Amniotic epithelial cell (primary cell): ENCODE measurements around the gene PPM1F.
"Not testable (repeated sequence)": the region's sequence is repeated elsewhere in the genome, so short reads cannot be mapped to it uniquely, and the experiment has no call there.

Source experiments
- DNase-seq: peaks from one replicate; pipeline ENCODE4 v3.0.0-alpha.2; 2010; ENCODE audit warnings: low read depth

Gene PPM1F

GRCh38 chr22:21940521-21940920 is 12.1 kb downstream of the PPM1F start:
- DNase-seq: no peak

GRCh38 chr22:21939935-21940334 is 12.7 kb downstream of the PPM1F start:
- DNase-seq: not testable (repeated sequence)

- DNase-seq: no peak
Observed at GRCh38 chr22:21939461-21939913, 13.2 kb downstream of the PPM1F start.

DNA sequence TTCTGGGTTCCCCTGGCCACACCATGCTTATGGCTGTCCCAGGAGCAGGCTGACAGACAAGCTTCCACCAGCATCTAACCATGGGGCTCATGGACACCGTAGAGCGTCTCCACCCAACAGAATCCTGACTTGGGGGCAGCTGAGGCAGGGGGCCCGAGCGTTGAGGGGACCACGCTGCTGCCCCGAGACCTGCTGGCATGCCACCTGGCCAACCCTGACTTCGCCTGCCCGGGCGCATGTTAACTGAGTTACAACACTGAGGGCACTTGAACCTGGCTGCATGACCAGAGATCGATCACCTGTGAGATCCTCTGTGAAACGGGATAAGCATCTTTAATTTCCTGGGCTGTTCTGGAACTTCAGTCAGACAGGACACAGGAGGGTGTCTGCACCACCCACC is 13.7 kb downstream of the PPM1F start:
- DNase-seq: no peak

DNA sequence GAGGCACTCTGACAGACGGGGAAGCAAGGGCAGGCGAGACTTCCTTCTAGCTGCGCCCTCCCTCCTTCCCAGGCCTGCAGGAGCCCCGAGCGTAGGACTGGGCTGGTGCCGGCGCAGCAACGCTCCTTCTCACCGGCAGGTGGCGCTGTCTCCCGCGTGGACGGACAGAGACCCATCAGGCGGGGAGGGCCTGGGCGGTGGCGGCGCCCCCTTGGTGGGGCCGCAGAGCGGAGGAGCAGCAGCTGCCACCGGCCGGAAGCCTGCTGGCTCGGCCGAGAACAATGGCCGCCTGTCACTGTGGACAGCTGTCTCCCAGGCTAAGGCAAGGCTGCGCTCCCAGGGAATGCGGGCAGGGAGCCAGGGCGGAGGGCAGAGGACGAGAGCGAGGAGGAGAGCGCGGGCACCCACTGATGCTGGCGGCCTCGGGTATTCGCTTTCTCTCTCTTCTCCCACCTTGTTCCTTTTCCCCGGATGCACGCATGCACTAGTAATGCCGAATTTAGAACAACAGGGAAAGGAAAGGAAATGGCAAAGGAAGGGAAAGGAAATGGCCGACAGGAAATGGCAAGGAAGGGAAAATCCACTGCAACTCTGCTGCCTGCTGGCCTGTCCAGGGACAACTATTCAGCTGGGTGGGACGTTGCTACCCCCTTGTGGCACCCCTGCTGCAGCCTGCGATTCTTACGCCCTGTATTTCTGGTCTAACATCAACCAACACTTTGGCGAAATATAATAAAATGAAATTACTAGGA is 14.4 kb downstream of the PPM1F start:
- DNase-seq: peak; percentile 83

GRCh38 chr22:21937821-21938070 is 14.9 kb downstream of the PPM1F start:
- DNase-seq: peak; percentile 94

DNA sequence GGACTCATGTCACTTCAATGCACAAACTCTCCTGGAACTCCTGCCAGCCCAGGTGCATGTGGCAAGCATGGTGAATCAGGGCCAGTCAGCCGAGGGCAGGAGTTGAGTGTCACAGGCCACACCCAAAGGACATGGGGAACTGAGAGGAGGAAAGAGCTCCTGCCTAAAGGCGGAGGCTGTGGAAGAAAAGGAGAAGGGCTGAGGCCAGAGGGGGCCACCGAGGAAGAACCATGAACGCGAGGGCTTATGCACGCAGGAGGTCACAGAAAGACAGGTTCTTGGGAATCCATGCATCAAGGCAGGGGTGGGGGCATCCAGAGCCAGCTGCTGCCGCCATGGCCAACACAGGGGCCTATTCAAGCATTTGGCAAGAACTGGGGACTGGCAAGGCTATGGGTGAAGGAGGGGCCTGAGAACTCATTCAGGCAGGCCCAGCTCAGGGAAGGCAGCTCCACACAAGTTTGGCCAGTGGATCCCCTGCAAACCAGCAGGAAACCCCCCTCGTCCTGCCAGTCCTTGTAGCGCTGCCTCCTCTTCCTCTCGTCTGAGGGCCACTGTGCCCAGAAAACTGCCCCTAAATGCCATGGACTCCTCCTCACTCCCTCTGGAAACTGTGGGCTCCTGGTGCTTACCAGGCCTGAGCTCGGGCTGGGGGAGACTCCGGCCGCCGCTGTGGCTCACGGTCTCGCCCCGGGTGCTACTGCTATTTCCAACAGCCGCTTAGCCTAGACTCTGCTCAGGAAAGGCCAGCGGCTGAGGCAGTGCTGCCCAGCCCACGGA is 15.4 kb downstream of the PPM1F start:
- DNase-seq: no peak

- DNase-seq: peak; percentile 53
Observed at GRCh38 chr22:21936151-21936775, 16.4 kb downstream of the PPM1F start.

GRCh38 chr22:21933910-21934309 is 18.7 kb downstream of the PPM1F start:
- DNase-seq: no peak

- no peak for DNase-seq
Observed at GRCh38 chr22:21933413-21933812, 19.2 kb downstream of the PPM1F start.

GRCh38 chr22:21932347-21932746 is 20.3 kb downstream of the PPM1F start:
- no peak for DNase-seq

- no peak for DNase-seq
Observed at GRCh38 chr22:21931056-21931455, 21.6 kb downstream of the PPM1F start.

GRCh38 chr22:21929253-21929652 is 23.4 kb downstream of the PPM1F start:
- DNase-seq: no peak

DNA sequence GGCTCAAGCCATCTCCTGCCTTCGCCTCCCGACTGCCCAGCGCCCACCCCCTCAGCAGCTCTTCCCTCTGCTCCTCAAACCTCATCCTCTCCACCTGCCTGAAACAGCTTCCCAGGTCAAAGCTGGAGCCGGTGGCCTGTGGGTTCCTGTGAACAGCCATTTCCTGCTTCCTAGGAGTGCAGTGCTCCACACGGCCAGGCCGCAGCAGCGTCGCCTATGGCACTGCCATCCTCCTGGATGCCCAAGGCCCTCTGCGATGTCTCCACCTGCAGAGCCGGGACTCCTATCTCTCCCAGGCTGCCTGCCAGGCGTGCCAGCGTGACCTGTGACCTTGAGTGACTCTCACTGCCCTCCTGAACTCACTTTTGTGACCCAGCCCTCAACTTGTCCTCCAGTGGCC is 24.6 kb downstream of the PPM1F start:
- no peak for DNase-seq

- no peak for DNase-seq
Observed at GRCh38 chr22:21927174-21927823, 25.3 kb downstream of the PPM1F start.

- no peak for DNase-seq
Observed at GRCh38 chr22:21926728-21927127, 25.9 kb downstream of the PPM1F start.

GRCh38 chr22:21923163-21923561 is 29.5 kb downstream of the PPM1F start:
- DNase-seq: no peak

- no peak for DNase-seq
Observed at GRCh38 chr22:21922370-21923162, 30.1 kb downstream of the PPM1F start.

DNA sequence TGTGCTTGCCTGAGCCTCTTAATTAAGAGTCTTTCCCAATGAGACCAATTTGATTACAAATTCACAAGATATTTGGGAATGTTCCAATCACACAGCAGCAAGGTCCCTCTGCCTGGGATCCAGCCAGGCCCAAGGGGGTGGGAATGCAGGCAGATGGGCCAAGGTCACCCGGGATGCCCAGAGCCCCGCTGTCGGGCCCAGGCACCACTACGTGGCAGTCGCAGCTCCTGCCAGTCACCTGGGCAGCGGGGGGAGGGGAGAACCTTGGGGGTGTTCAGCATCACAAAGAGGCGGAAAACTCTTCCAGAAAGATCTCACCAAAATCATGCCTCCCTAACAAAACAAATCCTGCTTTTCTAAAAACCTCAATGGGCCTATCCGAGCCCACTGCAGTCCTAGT is 30.9 kb downstream of the PPM1F start:
- no peak for DNase-seq

DNA sequence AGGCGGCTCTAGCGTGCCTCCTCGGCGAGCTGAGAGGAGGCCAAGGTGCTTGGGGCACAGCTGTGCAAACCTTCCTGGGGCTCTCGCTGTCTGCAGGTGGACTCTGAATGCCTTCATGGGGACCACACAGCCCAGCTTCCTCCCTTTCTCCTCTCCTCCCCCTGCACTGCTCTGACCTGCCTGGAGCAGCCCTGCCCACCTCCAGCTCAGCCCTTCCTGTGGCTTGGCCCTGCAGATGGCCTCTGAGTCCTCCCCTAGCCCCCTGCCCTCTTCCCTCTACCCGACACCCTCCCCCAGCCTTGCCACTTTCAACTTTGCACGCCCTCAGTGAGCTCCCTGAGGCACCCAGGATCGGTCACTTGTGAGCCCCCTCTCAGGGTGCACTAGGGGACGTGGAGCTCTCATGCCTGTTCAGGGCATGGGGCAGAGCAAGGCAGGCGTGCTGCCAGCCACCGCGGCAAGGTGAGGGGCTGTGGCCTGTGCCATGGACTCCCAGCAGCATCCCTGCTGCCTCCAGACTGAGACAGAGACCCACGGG is 31.4 kb downstream of the PPM1F start:
- no peak for DNase-seq

DNA sequence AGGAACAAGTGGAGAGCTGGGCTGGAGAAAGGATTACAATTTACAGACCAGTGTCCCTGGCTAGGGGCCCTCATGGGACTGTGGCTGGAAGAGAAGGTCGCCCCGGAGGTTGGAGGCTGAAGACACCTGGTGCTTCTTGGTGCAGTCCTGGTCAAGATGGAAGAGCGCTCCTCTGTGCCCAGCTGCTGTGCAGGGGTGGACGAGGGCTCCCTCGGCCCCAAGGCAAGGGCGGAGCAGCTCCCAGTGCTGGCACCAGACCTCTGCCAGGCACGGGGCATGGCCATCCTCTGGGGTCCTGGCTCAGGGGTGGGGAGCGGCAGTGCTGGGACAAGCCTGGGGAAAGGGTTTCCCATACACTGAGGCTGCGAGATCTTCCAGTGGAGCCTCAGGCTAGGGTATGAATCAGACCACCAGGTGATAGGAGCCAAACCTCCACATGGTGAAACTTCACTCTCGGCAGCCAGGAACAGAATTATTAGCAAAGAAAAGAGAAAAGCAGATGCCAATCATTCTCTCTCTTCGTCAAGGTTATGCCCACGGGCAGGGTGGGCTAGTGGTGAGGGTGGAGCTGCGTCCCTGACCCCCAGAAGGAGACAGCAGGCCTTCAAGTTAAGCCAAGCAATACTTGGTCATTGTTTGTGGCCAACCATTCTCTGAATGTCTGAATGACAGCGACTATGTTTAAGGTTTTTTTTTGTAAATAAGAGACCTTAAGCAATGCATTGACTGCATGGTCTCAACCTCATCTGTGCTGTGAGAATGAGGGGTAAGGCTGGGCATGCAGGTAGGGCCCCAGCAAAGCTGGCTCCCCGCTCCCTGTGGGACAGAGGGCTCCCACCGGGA is 32.1 kb downstream of the PPM1F start:
- DNase-seq: no peak
